Measurements from ENCODE around the gene FERMT1.

DNA sequence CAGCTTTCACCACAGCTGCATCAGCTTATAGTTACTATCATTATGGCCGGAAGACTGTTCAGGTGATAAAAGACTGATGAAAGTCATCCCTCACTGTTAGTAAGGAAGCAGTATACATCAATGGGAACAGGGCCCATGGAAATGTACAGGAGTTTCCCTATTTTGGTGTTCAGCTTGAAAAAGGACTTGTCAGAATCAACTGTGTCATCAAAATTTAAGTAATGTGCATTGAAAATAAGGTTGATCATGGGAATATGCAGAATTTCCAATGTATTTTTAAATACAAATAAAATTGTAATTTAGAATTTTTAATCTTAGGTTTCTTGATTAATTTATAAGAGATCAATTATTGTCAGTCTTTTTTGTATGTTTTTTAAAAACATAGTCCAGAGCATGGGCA is 85.7 kb downstream of the FERMT1 start:
- TF ChIP-seq POLR2A (IDR thresholded peaks at IDR 0.05; ENCODE audit: insufficient read depth in 1 of 2, low read depth in 2 of 2, low read length in 2 of 2) (no peak), POLR2AphosphoS5 (IDR thresholded peaks at IDR 0.05; ENCODE audit: low read depth, low read length) (no peak)
- TF ChIP-seq, protein P1, sequence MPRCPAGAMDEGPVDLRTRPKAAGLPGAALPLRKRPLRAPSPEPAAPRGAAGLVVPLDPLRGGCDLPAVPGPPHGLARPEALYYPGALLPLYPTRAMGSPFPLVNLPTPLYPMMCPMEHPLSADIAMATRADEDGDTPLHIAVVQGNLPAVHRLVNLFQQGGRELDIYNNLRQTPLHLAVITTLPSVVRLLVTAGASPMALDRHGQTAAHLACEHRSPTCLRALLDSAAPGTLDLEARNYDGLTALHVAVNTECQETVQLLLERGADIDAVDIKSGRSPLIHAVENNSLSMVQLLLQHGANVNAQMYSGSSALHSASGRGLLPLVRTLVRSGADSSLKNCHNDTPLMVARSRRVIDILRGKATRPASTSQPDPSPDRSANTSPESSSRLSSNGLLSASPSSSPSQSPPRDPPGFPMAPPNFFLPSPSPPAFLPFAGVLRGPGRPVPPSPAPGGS (CRISPR knock-in tag; IDR thresholded peaks at IDR 0.05) = no peak
